Stimulated activated CD4-positive, alpha-beta T cell treated with anti-CD3 and anti-CD28 coated beads, TNF-alpha, amount 100 ng/mL, for 4 hours (primary cell): ENCODE data around the gene AHR.
A peak's percentile ranks its signal among the peaks of the same experiment; 100 is the strongest.

Experiments
- DNase-seq, 3 experiments: peaks; one replicate each; pipeline ENCODE4 v3.0.0-alpha.2; 2020; ENCODE audit warnings: low read depth in 3 of 3

AHR gene

DNA sequence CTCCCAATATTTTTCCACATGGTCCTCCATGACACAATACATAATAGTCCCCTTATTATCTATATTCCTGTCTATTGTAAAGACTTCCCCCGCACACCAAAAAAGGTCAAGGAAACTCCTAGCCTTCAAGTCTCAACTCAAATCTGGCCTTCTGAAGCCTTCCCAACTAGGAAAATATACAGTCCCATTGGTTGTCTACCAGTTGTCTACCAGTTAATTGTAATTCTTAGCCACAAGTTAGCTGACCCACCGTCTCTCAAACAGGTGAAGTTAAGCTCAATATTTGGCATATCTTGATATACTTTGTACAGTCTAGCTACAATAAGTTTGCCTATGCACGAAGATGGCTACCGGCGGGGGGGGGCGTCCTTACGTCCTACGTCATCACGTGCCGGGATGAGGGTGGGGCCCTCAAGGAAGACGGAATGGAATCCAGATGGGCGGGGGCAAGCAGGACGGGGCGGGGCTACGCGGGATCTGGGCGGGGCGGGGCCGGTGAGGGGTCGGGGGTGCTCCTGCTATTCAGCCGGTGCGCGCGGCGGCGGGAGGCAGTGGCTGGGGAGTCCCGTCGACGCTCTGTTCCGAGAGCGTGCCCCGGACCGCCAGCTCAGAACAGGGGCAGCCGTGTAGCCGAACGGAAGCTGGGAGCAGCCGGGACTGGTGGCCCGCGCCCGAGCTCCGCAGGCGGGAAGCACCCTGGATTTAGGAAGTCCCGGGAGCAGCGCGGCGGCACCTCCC, at the start of gene AHR:
Gene AHR, plus strand, starts transcription at position 551 of the 738 bp plus-strand sequence. CDS start 613 bp downstream, outside the sequence.
- DNase-seq = peak; percentile 79 to 88 (median 80)

DNA sequence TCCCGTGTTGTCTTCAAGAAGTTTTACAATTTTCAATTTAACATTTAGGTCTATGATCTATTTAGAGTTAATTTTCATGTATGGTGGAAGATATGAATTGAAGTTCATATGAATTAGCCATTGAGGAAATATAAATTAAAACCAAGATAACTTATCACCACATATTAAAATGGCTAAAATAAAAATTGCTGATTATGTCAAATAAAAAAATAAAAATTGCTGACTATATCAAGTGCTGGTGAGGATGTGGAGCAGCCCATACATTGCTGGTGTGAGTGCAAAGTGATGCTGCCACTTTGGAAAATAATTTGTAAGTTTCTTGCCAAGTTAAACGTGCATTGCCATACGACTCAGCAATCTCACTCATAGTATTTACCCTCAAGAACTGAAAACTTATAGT, 44.6 kb upstream of the AHR start:
- DNase-seq = no peak

DNA sequence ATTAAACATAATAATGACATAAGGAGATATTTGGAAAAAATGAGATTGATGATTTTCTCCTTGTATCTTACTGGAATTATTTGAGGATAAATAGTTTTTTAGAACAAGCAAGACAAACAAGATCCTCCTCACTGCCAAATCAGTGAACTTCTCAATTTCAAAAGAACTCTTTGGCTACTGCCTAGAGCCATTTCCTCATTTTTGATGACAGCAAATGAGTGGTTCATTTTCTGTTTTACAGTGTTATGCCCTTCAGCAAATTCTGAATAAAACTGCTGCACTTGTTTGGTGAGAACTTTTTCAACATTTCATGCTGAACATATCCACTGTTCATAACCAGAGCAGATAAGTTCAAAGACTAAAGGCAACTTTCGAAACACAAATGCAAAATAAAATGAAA, 42.5 kb upstream of the AHR start:
- DNase-seq = no peak

DNA sequence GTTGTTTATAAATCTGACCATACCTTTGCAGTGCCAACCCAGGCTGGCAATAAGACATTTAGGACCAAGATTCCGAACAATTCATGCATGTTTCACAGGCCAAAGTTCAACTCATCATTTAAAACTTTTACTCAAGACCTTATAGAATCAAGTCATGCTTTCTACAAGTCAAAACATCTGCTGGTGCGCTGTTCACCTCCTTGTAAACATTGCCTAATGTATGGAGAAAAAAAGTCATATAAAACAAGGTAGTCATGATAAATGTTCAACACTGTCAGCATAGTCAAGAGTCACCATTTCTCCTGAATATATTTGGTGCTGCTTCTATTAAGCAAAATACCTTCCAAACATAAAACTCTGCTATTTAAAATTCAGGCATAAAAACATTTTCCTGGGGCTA, 42.1 kb upstream of the AHR start:
- no peak for DNase-seq

DNA sequence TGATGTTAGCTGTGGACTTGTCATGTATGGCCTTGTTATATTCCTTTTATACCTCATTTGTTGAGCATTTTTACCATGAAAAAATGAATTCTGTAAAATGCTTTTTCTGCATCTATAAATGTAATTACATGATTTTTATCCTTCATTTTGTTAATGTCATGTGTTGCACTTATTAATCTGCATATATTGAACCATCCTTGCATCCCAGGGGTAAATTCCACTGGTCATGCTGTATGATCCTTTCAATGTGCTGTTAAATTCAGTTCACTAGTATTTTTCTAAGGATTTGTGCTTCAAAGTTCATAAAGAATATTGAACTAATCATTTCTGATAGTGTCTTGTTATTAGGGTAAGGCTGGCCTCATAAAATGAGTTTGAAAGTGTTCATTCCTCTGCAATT, 31.9 kb upstream of the AHR start:
- no peak for DNase-seq

DNA sequence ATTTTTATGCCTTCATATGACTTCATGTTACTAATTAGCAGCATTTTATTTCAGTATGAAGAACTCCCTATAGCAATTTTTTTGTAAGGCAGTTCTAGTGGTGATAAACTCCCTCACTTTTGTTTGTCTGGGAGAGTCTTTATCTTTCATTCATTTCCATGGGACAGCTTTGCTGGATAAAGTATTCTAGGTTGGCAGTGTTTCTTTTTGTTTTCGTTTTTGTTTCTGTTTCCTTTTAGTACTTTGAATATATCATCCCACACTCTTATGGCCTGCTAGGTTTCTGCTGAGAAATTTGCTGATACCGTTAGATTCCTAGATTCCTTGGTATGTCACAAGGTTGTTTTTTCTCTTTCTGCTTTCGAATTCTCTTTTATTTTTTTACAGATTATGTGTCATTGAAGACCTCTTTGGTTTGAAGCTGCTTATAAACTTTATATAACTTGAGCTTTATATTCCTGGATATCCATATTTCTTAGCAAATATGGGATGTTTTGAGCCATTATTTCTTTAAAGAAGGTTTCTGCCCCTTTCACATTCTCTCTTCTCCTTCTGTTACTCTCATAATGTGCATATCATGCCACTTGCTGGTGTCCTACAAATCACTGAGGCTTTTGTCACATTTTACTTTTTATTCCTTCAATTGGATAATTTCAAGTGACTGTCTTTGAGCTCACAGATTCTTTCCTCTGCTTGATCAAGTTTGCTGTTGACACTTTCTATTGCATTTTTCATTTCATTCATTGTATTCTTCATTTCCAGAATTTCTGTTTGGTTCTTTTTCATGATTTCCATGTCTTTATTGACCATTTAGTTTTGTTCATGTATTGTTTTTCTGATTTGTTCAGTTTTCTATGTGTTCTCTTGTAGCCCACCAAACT, 28.9 kb upstream of the AHR start:
- no peak for DNase-seq

DNA sequence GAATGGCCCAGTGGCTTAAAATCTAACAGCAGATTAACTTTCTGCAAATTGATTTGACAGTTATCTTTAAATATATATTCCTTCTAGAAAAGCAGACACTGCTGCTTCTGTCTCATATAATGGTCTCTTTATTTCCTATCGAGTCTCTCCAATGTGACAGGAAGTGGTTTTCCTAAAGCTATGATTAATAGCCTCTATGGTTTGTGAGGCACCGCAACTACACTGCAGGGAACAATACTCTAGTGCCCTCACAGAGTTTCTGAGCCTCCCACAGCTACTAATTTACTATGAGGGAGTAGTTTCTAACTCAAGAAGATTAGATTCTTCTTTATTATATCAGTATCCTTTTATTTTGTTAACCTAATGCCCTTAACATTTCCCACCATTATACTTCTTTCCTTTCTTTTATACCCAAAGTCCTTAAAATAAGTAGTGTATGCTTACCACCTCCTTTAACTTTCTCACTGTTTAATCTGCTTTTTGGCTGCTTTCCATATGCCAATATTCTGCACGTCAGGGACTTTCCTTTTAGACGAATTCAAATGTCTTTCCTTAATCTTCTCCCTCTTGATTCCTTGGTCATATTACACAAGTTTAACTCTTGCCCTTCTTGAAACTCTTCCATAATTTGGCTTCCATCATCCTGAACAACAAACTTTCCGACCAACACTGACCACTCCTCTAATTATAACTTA, 23.8 kb upstream of the AHR start:
- DNase-seq = no peak

DNA sequence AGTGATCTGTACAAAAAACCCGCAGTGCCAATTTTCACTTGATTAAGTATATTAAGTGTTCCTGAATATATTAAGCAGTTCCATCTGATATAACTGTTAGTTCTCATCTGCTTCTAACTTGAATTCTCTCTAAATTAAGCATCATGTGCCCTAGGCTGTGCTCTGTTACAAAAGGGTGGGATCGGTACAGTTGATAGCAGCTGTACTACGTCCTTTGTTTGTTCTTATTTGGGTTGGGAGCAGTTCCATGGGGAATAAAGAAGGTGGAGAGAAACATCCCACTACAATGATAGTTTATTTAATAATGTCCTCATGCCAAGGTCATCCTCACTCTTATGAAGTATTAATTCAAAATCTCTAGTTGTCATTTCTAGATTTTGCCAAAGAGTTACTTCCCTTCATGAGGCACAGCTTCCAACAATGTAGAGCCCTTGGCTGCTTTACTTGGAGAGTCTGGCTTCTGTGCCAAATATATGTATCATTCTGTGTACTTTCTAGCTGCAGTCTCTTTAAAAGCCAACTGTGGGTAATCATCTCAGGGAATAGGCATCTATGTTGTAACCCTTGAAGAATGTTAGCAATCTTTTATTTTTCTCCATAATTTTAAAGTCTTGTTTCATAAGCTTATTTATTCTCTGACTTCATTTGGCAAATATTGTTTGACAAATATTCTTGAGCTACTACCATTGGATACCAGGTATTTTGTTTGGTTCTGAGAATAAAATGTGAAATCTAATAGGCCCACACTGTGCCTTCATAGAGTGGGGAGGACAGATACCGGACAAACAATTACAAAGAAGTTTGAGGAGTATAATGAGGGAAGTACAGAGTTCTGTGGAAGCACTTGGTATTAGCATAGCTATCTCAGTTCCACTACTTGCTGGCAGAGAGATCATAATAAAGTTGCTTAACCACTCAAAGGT, 22.4 kb upstream of the AHR start:
- no peak for DNase-seq

DNA sequence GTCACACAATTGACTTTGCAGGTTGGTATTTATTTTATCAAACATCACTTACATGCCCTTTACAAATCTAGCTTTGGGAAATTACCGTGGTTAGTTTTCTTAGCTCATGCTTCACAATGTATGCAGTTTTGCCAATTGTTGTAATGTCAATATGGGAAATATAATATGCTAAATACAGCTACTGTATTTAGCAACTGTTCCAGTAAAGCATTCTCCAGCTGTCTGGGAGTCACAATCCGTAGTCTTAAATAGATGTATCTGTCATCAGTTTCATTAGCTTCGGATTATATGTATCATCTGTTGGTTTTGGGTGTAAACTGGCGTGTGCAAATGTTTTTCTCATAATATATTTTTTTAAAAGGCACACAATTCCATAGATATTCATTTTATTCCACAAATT, 19.4 kb upstream of the AHR start:
- no peak for DNase-seq

DNA sequence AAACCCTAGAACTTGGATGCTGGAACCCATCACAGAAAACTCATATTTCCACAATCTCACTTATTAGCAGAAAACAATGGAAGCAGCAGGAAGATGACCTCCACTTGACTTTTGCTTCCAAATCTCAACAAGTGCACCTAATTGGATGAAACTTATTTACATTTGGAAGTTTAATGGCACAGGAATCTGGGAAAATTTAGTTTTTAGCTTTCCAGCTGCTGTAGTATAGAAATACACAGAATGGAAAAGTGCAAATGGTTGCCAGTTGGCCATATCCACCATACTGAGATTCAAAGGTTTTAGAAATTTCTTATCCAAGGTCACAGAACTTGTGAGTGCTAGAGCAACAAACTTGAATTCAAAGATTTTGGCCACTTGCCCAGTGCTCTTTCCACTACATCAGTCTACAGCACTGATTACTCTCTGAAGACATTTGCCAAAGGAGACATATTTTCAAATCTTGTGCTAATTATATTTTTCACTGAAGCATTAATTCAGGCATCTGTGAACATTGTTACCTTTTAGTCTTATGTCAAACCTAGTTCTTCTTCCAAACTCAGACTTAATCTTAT, 9.3 kb upstream of the AHR start:
- DNase-seq = no peak

DNA sequence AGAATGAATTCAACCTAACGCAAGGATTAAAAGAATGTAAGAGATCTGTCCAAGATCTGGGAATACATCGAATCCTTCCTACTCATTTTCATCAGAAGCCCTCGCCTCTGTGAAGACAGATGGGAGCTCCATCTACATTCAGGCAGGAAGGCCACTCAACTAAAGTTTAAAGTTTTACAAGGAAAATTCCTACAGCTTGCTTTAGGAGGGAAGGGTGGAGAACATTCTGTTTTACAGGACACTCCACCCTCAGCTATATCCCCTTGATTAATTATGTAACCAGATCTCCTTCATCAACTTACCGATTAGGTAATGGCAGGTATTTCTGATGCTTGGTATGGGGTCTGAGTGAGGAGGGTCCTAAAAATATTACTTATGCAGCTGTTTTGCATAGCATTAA, 5.6 kb upstream of the AHR start:
- no peak for DNase-seq

DNA sequence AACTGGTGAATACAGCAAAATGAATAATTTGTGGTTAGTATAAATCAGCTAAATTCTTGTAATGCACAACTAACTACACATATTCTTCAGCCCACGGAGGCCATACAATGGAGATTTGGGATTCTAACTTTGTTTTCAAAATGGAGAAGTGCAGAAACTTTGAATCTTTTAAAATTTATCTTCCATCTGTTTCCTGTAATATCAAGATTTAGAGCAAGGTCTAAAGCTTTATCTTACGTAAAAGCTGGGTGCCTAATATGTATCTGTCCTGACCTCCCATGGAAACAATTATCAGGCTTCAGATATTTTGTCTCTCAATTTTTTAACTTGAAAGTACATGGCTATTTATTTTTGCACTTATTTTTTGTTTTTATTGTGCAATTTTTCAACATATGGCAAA, 5.0 kb upstream of the AHR start:
- no peak for DNase-seq

DNA sequence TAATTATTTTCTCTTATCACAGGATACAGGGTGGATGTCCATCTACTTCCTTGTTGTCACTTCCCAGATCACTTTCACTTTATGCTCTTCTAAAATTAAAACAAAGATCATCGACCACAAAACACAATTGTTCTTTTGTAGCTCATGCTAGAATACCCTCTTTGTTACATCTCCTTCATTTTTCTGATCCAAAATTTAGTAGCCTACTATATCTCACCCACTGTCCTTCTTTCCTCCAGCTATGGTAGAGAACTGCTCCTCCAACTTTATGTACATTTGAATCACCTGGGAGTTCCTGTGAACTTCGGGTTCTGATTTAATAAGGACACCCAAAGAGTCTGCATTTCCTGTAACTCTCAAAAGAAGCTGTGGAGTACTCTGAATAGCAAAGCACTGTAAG, 1.2 kb upstream of the AHR start:
- DNase-seq = no peak

DNA sequence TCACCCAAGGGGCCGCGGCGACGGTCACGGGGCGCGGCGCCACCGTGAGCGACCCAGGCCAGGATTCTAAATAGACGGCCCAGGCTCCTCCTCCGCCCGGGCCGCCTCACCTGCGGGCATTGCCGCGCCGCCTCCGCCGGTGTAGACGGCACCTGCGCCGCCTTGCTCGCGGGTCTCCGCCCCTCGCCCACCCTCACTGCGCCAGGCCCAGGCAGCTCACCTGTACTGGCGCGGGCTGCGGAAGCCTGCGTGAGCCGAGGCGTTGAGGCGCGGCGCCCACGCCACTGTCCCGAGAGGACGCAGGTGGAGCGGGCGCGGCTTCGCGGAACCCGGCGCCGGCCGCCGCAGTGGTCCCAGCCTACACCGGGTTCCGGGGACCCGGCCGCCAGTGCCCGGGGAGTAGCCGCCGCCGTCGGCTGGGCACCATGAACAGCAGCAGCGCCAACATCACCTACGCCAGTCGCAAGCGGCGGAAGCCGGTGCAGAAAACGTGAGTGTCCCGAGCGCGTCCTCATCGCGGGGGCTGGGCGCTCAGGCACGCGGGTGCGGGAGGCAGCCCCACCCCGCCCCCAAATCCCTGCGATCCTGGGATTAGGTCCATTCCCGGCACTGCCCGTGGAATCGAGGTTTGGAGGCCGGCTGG, 509 bp downstream of the AHR start:
- peak; percentile 36 to 45 (median 43) for DNase-seq

DNA sequence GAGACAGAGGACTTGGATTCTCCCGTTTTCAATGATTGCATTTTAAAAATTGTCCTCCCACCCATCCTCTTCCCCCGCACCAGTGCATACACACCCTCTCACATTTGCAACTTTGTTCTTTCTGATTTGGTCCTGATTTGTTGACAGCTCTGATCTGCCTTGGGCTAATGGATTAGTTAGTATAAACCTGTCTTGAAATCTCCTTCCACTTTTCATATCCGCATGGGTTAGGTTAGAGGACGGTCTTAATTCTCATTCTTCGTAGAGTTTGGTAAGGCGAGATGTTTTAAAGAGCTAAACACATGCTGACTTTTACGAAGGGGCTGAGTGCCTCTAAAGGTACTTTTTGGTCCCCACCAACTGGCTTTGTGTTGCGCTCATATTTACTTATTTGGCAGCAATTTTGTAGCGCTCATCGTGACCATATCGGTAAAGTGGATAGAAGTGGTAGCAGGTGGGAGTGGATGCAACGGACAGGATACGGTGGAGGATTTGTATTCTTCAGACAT, 1.1 kb downstream of the AHR start:
- no peak for DNase-seq

DNA sequence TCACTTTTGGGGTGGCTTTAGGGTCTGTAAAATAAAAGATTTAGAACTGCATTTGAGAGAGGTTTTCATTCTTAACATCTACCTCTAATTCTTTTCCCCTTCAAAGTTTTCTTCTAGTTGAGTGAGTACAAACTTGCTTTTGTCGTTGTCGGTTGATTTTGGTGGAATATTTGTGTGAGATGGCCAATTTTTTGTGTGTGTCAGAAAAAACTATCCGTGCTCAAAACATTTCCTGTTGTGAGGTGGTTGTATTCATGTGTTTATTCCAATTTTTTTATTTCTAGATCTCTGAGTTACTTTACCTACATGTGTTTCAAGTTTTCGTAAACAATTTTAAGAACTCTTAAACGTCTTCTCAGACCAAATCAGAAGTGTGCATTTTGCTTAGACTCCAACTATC, 1.6 kb downstream of the AHR start:
- DNase-seq = no peak

DNA sequence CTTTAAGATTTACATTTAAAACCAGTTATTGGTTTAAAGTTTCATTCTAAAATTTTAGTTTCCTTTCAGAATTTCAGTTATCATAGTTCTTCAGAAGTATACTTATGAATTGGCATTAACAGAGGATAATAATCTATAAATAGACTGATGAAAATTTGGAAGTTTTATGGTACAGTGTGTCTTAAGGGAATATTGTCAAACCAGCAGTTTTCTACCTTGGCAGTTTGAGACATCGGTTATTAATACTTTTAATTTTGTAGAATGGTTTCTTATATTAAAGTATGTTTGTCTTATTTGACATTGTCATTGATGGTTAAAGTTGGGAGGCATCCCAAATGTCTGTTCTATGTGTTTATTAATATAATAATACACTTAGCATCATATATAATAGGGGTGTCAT, 2.0 kb downstream of the AHR start:
- DNase-seq = no peak

DNA sequence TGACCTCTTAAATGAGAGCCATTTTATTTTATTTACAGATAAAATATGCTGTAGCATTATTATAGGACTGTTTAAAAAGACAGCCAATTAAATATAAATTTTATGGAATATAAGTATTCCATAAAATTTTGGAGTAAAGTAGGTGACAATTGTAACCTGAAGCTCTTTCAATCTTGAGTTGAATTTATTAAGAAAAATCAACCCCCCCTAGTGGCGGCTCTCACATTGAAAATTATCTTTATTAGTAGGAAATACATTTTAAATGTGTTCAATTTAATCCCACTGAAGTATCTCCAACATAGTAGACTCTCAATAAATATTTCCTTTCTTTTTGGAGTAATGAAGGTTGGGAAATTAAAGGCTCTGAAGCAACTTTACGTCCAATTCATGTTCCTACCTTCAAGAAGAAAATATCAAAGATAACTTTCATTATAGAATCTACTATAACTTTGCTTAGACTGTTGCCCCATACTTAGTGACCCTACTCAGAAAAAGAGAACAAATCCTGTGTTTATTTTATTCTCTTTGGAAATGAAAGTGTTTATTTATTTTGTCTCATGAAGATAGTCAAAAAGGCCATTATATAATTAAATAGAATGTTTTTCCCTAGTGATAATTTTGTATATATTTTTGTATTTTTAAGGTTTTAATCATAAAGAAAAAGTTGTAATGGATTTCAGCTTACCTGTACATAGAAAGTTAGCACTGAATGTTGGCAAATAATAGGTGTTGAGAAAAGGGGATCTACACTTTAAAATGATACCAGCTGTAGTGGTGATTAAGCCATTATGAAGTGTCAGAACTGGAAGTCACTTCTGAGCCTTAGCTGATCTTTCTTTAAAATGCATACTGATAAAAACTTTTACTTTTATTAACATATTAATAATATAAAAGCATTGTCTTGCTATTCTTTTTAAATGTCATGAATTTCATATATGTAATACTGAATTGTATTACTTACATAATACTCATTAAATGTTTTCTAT, 3.3 kb downstream of the AHR start:
- peak in 1 of 3 experiments; percentile 32 for DNase-seq

DNA sequence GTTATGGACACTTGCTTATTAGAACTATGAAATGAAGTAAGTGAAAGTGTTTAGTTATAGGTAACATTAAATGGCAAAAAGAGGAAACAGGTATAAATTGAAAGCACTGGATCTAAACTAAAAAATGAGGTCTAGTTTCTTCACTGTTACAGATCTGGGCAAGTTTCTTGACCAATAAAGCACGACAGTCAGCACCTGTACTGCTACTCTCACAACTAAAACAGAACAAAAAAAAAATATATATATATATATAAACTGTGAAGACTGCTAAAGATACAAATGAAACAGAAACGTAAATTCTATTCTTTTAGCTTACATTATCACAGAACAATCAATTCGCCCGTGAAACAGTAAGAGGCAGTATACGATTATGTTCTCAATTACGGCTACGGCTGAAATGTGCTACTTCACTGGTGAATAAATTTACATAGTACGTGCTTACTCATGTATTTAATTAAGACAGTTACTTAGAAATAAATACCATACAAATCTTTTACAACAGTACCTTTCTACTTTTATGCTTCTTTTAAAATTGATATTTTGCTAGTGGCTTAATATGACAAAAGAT, 4.2 kb downstream of the AHR start:
- DNase-seq = no peak
